HG02763 (cell line): Measurements from ENCODE around the gene BLNK.

Experiments used
- ATAC-seq: cut with Tn5 transposase; IDR thresholded peaks from one replicate; pipeline ENCODE4 v1.9.1; 2021; ENCODE audit warnings: mild to moderate bottlenecking, moderate library complexity; ENCODE audit not compliant: unreplicated experiment

BLNK gene

DNA sequence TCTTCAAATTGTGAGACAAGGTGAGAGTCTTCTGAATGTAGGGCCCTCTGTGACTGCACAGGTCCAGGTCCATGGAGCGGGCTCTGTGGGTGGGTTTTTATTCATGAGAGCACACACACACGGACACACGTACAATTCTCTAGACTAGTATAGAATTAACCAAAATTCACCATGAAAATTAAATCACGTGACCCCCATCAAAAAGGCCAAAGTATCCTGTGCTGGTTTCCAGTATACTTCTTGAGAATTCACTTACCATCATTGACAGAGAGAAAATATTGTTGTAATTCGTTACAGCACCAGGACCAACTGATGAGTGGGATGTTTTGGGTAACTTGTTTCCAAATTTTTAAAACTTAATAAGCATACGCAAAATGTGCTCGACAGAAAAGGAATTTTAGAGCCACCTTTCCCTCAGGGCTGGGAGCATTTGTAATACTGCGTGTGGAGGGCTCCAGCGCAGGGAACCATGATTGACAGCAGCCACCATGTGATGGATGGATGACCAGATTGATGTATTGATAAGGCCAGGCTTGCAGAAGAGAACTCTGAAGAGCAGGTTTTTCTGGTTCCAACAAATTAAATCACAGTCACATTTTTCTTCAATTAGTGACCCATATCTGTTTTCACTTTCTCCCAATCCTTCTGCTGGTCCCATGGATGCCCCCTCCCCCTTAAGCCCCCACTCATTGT, 18.0 kb upstream of the BLNK start:
- ATAC-seq, result no peak

DNA sequence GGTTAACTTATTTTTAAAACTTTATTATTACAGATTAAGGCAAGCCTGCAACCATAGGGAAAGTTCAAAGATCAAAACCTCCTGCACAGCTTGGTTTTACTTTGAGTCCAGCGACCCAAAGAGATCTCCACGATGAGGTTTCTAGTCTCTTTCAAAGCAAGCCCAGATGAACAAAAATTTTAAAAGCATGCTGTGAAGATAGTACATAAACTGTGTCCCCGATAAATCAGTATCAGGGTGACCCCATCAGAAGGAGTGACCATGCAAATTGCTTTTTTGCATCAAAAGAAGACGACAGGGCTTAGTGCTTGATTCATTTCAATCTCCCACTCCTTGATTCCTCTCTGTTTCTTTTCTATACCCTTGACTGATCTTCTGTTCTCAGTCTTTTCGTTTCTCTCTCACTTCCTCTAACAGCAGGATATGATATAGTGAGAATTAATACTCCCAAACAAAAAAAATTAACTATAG, 16.8 kb upstream of the BLNK start:
- peak; percentile 63 for ATAC-seq

DNA sequence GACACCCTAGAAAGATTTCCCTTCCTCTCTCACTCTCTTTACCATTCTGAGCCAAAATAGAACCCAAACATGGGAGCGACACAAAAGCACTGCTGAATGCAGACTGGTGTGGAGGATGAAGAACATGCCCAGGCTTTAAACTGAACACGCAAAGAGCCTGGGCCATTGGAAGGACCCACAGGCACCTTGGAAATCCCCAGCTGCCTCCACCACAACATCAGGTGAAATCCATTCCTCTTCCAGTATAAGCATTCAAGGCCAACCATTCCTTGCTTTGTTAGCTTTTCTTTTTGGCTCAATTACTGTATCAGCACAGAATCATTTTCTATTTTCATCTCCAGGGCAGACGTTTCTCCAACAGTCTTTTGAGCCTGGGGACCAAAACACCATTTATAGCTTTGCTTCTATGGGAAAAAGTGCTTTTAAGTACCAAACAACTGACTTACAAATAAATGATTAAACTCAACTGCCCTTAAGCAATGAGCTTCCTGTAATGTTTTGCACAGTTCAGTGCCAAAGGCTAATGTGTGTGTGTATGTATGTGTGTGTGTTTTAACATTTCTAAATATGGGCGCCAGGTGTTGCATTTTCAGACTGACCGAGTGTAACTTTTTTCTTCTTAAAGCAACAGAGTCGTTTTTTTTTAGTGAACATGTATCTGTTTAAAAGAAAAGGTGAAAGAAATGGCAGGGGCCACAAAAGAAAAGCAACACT, 16.2 kb upstream of the BLNK start:
- ATAC-seq, result peak; percentile 57

DNA sequence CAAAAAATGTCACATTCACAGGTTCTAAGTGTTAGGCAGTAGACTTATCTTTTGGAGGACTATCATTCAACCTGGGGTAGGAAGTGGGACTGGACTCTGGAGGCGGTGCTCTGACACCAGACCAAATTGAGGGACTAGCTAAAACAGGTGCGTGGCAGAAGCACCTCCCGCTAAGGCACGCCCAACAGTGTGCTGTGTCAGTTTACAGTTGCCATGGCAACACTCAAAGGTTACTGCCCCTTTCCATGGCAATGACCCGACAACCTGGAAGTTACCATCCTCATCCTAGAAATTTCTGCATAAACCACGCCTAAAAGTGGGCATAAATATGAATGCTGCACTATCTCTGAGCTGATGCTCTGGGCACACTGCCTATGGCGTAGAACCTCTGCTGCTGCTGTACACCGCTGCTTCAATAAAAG, 14.0 kb upstream of the BLNK start:
- ATAC-seq, result no peak

DNA sequence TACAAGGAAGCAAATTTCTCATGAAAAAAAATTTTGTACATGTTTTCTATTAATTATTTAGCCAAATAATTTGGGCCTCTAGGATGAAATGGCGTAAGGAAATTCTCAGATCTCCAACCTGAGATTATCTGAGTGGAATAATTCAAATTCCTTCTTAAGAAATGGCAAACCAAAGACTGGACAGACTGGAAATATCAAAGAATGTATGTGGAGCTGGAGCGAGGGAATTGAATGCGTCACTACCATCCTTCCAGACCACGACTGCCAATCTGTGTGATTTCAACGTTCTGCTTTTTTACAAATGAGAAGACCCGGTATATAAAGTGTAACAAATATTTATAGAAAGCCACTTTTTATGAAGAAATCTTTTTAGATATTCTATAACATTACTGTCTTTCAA, 12.4 kb upstream of the BLNK start:
- ATAC-seq, result no peak

DNA sequence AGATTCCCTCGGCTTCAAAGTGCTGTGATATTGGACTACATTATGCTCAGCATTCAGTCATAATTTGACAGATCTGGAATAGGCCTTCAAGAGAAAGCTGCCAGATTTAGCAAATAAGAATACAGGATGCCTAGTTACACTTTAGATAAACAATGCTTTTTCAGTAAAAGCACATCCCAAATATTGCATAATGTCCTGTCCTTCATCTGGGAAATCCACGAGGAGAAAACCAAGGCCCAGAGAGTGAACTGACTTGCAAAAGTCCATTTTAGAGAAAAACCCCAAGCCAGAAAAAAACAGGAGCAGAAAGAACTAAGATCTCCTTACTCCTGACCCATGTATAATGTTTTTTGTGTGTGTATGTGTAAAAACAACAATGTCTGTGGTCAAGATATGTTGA, 12.0 kb upstream of the BLNK start:
- ATAC-seq, result no peak

DNA sequence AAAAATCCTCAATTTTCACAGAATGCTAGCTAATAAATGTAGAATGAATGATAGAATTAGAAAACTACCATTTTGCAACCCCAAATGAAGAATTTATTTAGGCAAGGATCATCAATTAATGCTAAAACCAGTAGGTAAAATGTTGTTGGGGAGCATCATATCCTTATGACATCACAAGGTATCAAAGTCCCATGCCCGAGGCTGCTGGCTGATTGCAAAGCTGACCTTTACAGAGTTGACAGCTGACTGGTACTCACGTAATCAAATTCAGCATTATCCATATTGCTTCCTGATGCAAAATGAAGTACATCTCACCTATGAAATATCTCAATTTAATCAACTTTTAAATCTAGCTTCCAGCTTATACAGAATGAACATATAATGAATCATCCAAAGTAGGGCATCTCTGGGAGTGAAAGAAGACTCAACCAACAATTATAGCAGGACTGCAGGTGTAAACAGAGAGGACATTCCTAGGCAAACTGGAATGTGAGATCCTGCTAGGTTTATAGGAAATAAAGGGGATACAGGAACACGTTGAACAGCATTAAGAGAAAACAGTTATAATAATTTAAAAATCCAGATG, 10.2 kb upstream of the BLNK start:
- ATAC-seq, result no peak

DNA sequence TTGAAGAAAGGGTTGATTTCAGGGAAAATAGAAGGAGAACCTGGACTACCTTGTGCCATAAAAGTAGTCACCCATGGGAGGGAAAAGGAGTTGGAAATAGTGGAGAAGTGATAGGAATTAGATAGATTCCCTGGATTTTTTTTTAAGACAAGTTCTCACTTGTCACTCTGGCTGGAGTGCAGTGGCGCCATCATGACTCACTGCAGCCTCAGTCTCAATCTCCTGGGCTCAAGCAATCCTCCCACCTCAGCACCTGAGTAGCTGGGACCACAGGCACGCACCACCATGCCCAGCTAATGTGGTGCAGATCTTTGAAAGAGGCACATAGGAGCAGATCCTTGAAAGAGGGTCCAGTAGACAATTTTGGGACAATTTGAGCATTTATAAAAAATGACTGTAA, 9.5 kb upstream of the BLNK start:
- ATAC-seq, result no peak

DNA sequence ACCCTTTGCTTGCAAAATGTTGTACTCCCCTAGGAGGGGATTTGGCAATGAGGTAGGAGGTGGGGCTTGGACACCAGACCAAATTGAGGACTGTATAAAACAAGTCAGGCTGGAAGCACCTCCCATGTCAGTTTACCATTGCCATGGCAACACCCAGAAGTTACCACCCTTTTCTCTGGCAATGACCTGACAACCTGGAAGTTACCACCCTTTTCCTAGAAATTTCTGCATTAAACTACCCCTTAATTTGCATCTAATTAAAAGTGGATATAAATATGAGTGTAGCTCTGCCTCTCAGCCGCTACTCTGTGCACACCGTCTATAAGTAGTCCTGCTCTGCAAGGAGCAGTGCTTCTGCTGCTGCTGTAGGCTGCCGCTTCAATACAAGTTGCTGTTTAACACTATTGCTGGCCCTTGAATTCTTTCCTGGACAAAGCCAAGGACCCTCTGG, 7.8 kb upstream of the BLNK start:
- no peak for ATAC-seq

DNA sequence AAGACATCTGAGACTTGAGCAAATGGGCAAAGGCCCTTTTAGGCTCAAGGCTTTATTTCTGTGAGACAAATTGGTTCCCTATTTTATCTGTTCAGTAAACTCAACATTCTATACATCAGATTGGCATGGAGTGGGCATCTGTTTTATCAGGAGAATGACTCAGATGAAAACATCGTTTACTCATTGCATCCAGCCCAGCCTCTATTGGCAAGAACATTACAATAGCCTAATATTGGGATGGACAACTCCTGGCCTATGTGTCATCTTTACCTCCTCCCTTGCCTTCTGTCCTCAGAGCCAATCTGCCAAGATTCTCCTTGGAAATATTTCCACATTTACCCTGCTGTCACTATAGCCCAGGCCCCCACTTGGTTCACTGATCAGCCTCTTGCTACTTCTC, 5.5 kb upstream of the BLNK start:
- no peak for ATAC-seq

DNA sequence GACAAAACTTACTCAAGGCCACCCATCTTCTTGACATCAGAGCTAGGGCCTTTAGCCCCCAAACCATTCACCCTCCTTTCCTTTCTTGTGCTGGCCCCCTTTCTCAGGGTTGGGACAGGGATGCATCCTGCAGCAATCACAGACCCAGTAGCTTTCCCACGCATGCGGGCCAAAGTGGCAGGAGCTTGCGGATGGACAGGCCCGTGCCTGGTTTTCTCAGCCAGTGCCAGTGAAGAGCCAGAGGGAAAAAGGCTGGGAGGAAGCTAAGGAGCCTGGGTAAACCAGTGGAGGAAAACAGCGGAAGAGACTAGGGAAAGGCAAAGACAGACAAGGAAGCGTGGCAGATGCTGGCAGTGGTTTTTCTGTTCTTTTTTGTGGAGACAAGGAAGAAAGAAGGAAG, 5.1 kb upstream of the BLNK start:
- no peak for ATAC-seq

DNA sequence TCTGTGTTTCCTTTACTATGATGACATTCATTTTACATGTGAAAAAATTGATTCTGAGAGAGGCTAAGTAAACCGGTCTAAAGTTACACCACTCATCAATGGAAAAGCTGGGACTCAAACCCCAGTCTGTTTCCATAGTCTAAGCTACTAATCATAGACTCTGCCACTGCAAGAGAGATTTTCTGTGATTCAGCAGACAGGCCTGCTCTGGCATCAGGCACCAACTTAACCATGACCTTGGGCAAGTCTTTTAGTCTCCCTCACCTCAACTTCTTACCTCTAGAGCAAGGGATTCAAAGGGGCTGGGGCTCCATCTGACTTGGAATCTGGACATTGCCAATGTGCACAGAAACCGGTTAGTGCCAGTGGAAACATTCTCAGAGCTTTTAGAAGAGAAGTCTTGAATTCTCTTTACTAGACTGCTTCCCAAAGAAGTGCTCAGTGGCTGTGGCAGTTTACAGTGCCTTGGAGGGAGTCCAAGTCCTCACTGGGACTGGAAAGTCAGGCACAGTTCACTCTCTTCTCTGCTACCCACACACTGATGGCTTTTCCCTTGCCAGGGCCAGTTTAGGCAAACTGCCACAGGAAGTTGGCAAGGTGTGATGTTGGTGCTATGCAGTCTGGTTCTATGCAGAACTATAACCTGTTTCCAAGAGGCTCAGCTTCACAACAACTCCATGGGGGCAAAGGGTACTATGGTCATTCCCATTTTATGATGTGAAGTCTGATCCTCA, 4.5 kb upstream of the BLNK start:
- no peak for ATAC-seq

DNA sequence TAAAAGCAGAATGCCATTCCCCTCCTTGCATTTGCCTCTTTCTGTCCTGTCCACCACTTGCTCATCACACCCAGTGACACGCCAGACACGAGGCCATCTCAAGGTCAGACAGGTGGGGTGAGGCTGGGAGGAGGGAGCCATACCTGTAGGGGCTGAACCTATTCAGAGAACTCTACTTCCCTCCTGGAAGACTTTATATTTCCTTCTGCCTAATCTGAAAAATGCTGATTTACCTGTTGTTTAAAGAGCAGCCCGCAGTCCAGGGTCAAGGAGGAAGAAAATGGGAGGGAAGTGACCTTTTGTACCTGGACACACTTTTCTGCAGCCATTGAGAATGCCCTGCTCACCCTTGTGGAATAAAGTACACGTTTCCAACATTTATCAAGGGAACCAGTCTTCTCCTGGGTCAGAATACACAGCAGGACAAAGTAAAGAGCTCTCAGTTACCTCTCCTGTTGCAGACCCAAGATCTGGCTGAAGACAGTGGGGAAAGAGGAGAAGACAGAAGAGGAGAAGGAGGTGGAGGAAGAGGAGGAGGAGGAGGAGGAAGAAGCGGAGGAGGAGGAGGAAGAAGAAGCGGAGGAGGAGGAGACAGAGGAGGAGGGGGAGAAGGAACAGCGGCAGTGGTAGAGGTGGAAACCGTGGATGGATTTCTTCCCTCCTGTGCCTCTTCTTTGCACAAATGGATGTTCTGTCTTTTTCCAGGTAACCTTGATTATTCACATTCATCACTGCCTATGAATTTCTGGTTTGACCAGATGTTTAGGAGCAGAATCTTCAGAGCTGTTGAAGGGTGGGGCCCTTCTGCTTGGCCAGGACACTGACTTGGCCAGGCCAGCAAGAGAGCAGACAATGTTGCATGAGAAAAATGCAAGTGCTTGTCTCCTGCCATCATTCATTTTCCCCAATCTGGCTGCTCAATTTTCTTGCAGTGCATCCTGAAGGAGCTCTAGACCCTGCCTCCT, 1.2 kb upstream of the BLNK start:
- no peak for ATAC-seq

DNA sequence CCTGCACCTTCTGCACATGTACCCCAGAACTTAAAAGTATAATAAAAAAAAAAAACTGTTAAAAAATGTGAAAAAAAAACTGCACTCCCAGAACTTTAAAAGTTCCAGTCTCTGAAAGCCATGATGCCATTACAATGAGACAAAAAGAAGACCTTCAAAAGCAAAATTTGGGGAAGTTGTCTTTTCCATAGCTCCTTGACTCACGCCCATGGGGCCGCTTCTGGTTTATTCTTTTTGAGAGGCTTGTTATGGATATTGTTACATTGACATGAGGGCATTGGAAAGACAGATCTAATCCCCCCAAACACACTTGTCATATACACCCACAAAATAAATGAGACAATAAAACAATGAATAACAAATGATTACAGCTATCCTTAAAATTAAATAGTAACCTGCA, 798 bp downstream of the BLNK start:
- no peak for ATAC-seq

DNA sequence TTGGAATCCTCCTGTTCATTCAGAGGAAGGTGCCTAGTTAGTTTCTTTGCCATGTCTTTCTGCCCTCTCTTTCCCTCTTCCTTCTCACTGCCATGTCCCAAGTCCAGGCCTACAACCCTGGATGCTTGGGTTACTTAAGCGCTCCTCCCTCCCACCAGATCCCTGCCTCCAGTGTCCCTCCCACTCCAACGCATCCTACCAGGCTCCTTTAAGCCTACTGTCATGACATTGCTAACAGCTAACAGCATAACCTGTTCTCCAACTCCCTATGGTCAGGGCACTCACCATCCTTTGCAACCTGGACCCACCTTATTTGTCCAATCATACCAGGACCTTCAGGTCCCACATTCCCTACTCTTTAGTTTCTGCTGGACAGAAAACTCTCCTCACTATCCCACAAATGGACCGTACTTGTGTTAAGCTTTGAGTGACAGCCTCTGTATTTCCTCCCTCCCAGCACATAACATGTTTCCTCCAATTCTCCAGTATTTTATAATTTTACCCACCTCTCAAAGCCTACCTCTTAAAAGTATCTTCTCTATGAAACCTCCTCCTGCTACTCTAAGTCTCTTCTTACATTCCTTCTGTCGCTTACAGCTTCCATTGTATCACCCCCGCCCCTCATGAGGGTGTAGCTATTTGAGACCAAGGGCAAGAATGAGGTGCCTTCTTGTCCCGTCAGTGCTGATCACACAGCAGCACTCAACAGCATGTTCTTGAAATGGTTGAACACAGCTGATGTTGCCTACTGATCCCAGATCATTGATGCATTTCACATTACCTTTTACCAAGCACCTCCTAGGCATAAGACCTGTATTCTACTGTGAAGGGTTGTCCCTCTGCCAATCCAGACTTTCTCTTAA, 1.7 kb downstream of the BLNK start:
- no peak for ATAC-seq

DNA sequence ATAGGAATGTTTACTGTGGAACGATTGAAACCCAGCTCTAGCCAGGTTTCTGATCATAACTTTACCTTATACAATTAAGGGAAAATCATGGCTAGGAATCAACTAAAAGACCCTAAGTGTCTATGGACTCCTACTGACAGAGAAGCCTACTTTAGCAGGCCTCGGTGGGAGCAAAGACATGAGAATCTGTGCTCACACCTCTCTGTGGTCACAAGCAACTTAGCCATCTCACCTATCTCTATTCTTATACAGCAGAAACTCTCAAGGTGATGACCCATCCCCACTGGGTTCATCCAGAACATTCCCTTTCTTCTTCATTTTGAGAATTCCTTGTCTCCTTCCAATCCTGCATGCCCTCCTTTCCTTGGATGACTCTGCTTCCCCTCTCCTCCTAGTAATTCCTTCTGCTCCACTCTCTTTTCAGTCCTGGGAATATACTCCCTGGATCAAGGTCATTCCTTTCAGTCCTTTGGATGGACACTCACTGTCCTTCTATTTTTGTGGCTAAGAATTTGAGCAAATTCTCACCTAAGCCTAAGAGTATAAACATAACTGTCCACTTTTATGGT, 2.9 kb downstream of the BLNK start:
- ATAC-seq, result no peak

DNA sequence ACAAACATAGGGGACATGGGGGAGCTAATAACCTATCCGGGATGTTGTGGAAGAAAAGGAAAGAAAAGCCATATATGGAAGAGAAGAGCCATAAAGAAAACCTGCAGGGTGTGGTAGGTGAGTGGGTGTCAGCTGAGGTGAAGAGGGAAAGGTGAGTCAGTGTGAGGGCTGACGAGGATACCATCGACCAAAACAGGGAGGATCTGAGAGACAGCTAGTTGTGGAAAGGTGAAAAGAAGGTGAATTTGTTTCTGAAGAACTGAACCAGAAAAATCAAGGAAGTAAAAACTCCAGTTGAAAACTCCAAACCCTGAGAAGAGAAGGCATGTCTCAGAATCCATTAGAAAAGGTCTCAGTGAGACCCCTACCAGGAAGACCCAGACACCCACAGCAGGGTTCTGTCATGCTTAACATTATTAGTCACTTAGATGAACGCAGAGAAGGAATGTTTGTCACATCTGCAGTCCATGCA, 4.1 kb downstream of the BLNK start:
- ATAC-seq, result no peak

DNA sequence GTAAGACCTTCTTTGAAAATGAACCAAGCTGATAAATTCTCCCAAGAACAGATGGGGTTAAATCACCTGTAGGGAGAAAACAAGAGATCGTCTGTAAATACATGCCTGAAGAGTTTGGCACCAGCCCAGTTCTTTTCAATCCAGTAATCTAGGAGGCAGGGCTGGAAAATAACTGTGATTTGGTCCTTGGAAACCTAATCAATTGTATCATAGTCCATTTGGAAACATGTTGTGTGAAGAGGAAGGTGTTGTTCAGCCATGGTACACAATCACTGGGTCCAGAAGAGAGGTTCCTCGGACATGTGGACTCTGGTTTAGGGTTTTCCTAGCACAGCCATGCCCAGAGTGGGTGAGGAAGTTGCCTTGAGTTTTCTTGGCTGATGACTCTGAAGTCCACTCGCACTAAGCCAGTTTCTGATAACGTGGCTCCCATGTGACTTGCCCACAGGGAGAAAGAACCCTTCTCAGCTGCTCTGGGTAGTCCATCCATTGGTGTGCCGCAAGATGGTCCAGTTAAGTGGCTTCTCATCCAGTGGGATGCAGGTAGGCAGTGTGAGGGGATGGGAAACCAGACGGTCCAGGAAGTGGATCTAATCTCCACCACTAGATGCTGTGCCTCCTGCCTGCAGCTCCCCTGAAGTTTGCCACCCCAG, 5.1 kb downstream of the BLNK start:
- ATAC-seq, result no peak
